K562 (cell line): ENCODE results near the gene CTNNA3. TPM values are rescaled to one million over a fixed set of nuclear protein-coding genes. Genes with fewer than 3 reads are reported as not detected.

ENCODE experiments used
- ATAC-seq: fragments of 200-7000 bp; cut with Tn5 transposase; 3 replicates; pipeline ENCODE4 v1.9.1; 2020; ENCODE audit warnings: moderate library complexity
- BruUV-seq: library from RNA; stranded (reverse); fragments of 400-500 nt; replicated peaks from 2 replicates; lab custom pipeline; 2021; lab: Mats Ljungman, UMichigan
- CTCF ChIA-PET: fragments of 300-600 bp; formaldehyde crosslinking; extraction: SDS; loops from one replicate; lab custom pipeline; 2021; ENCODE audit warnings: low intra/inter-chr PET ratio; lab: Yijun Ruan, JAX
- POLR2A ChIA-PET: fragments of 300-600, 350-650 bp; sonication (Branson Sonifier 250); formaldehyde crosslinking; extraction: SDS; loops from one replicate; lab custom pipeline; 2021; ENCODE audit warnings: antibody characterized with exemption, inconsistent platforms; lab: Yijun Ruan, JAX
- DNase-seq, 4 experiments: peaks; one replicate each; pipeline versions ENCODE4 v3.0.0 to v3.0.0-alpha.2; 2011 to 2018; ENCODE audit warnings: low spot score in 3 of 4, mixed read lengths in 3 of 4; ENCODE audit errors: extremely low read depth in 1 of 4
- FAIRE-seq: peaks from 2 replicates; lab custom pipeline; 2011; peaks lifted over from hg19 to GRCh38; lab: Jason Lieb, UNC
- H2AFZ ChIP-seq: 2 replicates; pipeline ENCODE4 v1.6.0; 2011; ENCODE audit warnings: low read depth, low read length, control low read depth, inconsistent platforms
- H3K27ac ChIP-seq: fragments of 200-600 bp; 3 replicates; pipeline ENCODE4 v1.8.0; 2011; ENCODE audit warnings: low read depth, mild to moderate bottlenecking, control low read depth, inconsistent platforms, low read length, moderate library complexity, mixed read lengths; ENCODE audit errors: extremely low read depth
- H3K27me3 ChIP-seq, 2 experiments: fragments of 300-600 bp in 1 of 2; 2 replicates in 1 of 2; 3 replicates in 1 of 2; pipeline versions ENCODE4 v1.6.0 to v1.8.0; 2011; ENCODE audit warnings: inconsistent platforms in 2 of 2, low read length in 2 of 2, mild to moderate bottlenecking in 1 of 2, mixed read lengths in 1 of 2, moderate library complexity in 1 of 2; ENCODE audit not compliant: control insufficient read depth in 2 of 2, insufficient read depth in 2 of 2
- H3K36me3 ChIP-seq: fragments of 300-600 bp; 3 replicates; pipeline ENCODE4 v1.8.0; 2011; ENCODE audit warnings: mild to moderate bottlenecking, low read length, inconsistent platforms; ENCODE audit not compliant: control insufficient read depth, insufficient read depth
- H3K4me1 ChIP-seq, 2 experiments: fragments of 200-600 bp in 1 of 2; replicated peaks in 1 of 2; 2 replicates in 1 of 2; 3 replicates in 1 of 2; pipeline versions ENCODE4 v1.5.1 to v1.8.0; 2011; ENCODE audit warnings: inconsistent platforms in 2 of 2, low read length in 2 of 2, mild to moderate bottlenecking in 1 of 2, mixed read lengths in 1 of 2, moderate library complexity in 1 of 2; ENCODE audit not compliant: control insufficient read depth in 2 of 2, insufficient read depth in 2 of 2
- H3K4me2 ChIP-seq: 2 replicates; pipeline ENCODE4 v1.6.1; 2011; ENCODE audit warnings: low read length, control low read depth, inconsistent platforms, mixed read lengths; ENCODE audit not compliant: insufficient read depth
- H3K4me3 ChIP-seq: fragments of 200-600 bp; sonication (generic), shearing (Covaris generic); 2 replicates; pipeline ENCODE4 v1.5.1; 2016; ENCODE audit warnings: control low read depth, inconsistent platforms
- H3K79me2 ChIP-seq: fragments of 200-600 bp; 3 replicates; pipeline ENCODE4 v1.8.0; 2011; ENCODE audit warnings: low read length, inconsistent platforms; ENCODE audit not compliant: control insufficient read depth, insufficient read depth
- H3K9ac ChIP-seq, 2 experiments: 2 replicates each; pipeline versions ENCODE4 v1.6.0 to v1.6.1; 2011; ENCODE audit warnings: low read depth in 2 of 2, low read length in 2 of 2, control low read depth in 1 of 2, inconsistent platforms in 1 of 2, mild to moderate bottlenecking in 1 of 2, mixed read lengths in 1 of 2; ENCODE audit not compliant: insufficient read depth in 1 of 2
- H3K9me1 ChIP-seq: one replicate; pipeline ENCODE4 v1.6.0; 2011; ENCODE audit warnings: inconsistent platforms, mild to moderate bottlenecking, low read length, moderate library complexity; ENCODE audit not compliant: control insufficient read depth, insufficient read depth
- H3K9me3 ChIP-seq: replicated peaks from 2 replicates; pipeline ENCODE4 v1.5.1; 2011; ENCODE audit warnings: low read depth, low read length, inconsistent platforms; ENCODE audit not compliant: control insufficient read depth, insufficient read depth
- H4K20me1 ChIP-seq: replicated peaks from 2 replicates; pipeline ENCODE4 v1.6.1; 2011; ENCODE audit warnings: low read length, inconsistent platforms, mixed read lengths; ENCODE audit not compliant: control insufficient read depth, insufficient read depth
- EGR1 ChIP-seq: fragments of 450-650 bp; conservative IDR thresholded peaks from 2 replicates; pipeline ENCODE4 v1.6.1; 2017; ENCODE audit warnings: mild to moderate bottlenecking
- GABPB2 ChIP-seq: fragments of 250-450 bp; sonication (Bioruptor Pico); conservative IDR thresholded peaks from 2 replicates; pipeline ENCODE4 v1.5.1; 2021; ENCODE audit warnings: mild to moderate bottlenecking
- GTF2A2 ChIP-seq: IDR thresholded peaks from 2 replicates; pipeline ENCODE4 v1.6.1; 2016; ENCODE audit warnings: mild to moderate bottlenecking, missing genetic modification characterization, missing compliant biosample characterization
- HMGN3 ChIP-seq: IDR thresholded peaks from 2 replicates; pipeline ENCODE4 v1.6.1; 2011; ENCODE audit warnings: borderline replicate concordance, low read depth, mild to moderate bottlenecking, mixed read lengths, low read length; ENCODE audit not compliant: insufficient read length; ENCODE audit errors: extremely low read depth
- KLF10 ChIP-seq: fragments of 250-450 bp; sonication (Bioruptor Pico); IDR thresholded peaks from 2 replicates; pipeline ENCODE4 v1.6.1; 2021; ENCODE audit warnings: matching md5 sums
- MBD2 ChIP-seq: sonication (generic); IDR thresholded peaks from 2 replicates; pipeline ENCODE4 v1.6.1; 2016; ENCODE audit warnings: low read depth, borderline replicate concordance
- NR2C1 ChIP-seq, 2 experiments: fragments of 450-650 bp; IDR thresholded peaks; 2 replicates each; pipeline ENCODE4 v1.6.1; 2017; ENCODE audit warnings: mild to moderate bottlenecking in 2 of 2, antibody characterized with exemption in 1 of 2, inconsistent platforms in 1 of 2, missing compliant biosample characterization in 1 of 2, missing genetic modification characterization in 1 of 2
- PML ChIP-seq: IDR thresholded peaks from 2 replicates; pipeline ENCODE4 v1.6.1; 2012; ENCODE audit warnings: low read length, inconsistent platforms
- RBM15 ChIP-seq: fragments of 200-400 bp; formaldehyde crosslinking; IDR thresholded peaks from 2 replicates; pipeline ENCODE4 v1.6.1; 2018; ENCODE audit warnings: mild to moderate bottlenecking, low read length, moderate library complexity; ENCODE audit not compliant: insufficient read depth
- SMAD2 ChIP-seq: fragments of 150-350 bp; IDR thresholded peaks from 2 replicates; pipeline ENCODE4 v1.6.1; 2014; ENCODE audit warnings: low read depth, mild to moderate bottlenecking, low read length
- SRSF7 ChIP-seq: fragments of 200-400 bp; formaldehyde crosslinking; optimal IDR thresholded peaks from 2 replicates; pipeline ENCODE3; 2017; ENCODE audit warnings: mild to moderate bottlenecking, low read depth, low read length
- TARDBP ChIP-seq: fragments of 450-650 bp; IDR thresholded peaks from 2 replicates; pipeline ENCODE4 v1.6.1; 2016
- TCFL5 ChIP-seq: fragments of 250-450 bp; sonication (Bioruptor Pico); conservative IDR thresholded peaks from 2 replicates; pipeline ENCODE4 v1.6.1; 2021; ENCODE audit warnings: mild to moderate bottlenecking, moderate library complexity, matching md5 sums
- TEAD4 ChIP-seq, 2 experiments: sonication (generic) in 1 of 2; formaldehyde crosslinking in 1 of 2; IDR thresholded peaks; 2 replicates each; pipeline versions ENCODE4 v1.6.1 to v1.8.0; 2012 to 2022; ENCODE audit warnings: borderline replicate concordance in 1 of 2, inconsistent platforms in 1 of 2, low read length in 1 of 2, mild to moderate bottlenecking in 1 of 2, missing genetic modification reagents in 1 of 2
- ZBTB12 ChIP-seq: fragments of 250-450 bp; sonication (Bioruptor Pico); IDR thresholded peaks from 2 replicates; pipeline ENCODE4 v1.4.0; 2020
- WGBS: fragments of 100-300 bp; shearing (Covaris generic); methylation state at CpG from one replicate; pipeline ENCODE4 v1.1.6; 2016; ENCODE audit warnings: low coverage, mixed read lengths; ENCODE audit not compliant: insufficient coverage; ENCODE audit errors: missing lambda C conversion rate; 5-methylcytosine and 5-hydroxymethylcytosine counted together
- in situ Hi-C: fragments of 300-500 bp; cut with MboI; formaldehyde crosslinking; loops from 4 replicates; pipeline ENCODE4 v1.15.0; 2018; ENCODE audit warnings: inconsistent platforms, mixed read lengths
- intact Hi-C: fragments of 100-400 bp; cut with micrococcal nuclease; formaldehyde crosslinking; loops from 2 replicates; pipeline ENCODE4 v1.14.2; 2022
- polyA plus RNA-seq, 8 experiments: library from polyadenylated mRNA; depleted of rRNA in 4 of 8; stranded (reverse) in 5 of 8; unstranded in 3 of 8; fragments of >200 nt; fragmentation: Nextera tagmentation in 2 of 8; fragmentation: Illumina TruSeq in 1 of 8; extraction: Ambion mirVana in 2 of 8; extraction: Trizol in 1 of 8; gene quantifications; 2 replicates each; pipeline versions ENCODE4 v1.2.1 to v1.2.3, GENCODE V29; 2011 to 2014; ENCODE audit warnings: inconsistent platforms in 1 of 8, missing spikeins in 1 of 8
- total RNA-seq, 7 experiments: library from RNA; depleted of rRNA in 6 of 7; stranded (reverse); fragments of >200 nt in 6 of 7; fragmentation: Illumina TruSeq in 2 of 7; extraction: Trizol in 2 of 7; gene quantifications; 2 replicates each; pipeline versions ENCODE4 v1.2.1 to v1.2.3, GENCODE V29; 2011 to 2021; ENCODE audit warnings: low replicate concordance in 1 of 7

Gene CTNNA3
- total and polyA plus RNA-seq, 9 of the 15 experiments (the other 6 are each of a cell fraction or from before 2014, with no cell fraction given) = 0.04 TPM; not detected in 8

GRCh38 chr10:66838656-66839055 is 857.3 kb downstream of the CTNNA3 start:
- Histone ChIP-seq H3K9me3 (no peaks in the 10 kb centered on the region; the same call in 1 of the 2 replicates), H3K4me1 (no peaks in the 10 kb centered on the region), H3K79me2 (no peaks in the 10 kb centered on the region), H3K27me3 (no peaks in the 10 kb centered on the region), H4K20me1 (no peaks in the 10 kb centered on the region), H3K36me3 (no peaks in the 10 kb centered on the region), H3K9ac (no peak overlapping the region), H3K4me2 (no peak overlapping the region), H3K27ac (no peak overlapping the region), H2AFZ (no peak overlapping the region), H3K9me1 (no peaks in the 10 kb centered on the region), H3K4me3 (no peak overlapping the region)
- 0% methylated on average over 3 of the region's 3 CpGs for WGBS
- TF ChIP-seq PML (no peak), GABPB2 (no peak), SMAD2 (no peak), EGR1 (no peak), TCFL5 (no peak), KLF10 (no peak), ZBTB12 (CRISPR knock-in tag) (no peak)
- ATAC-seq (no peak), DNase-seq (no peak), FAIRE-seq (no peak)
- in situ Hi-C loops (no loop called here), intact Hi-C loops (no loop called here)
- CTCF ChIA-PET = no interaction called here
- POLR2A ChIA-PET = no interaction called here
- no TSS peak for BruUV-seq

GRCh38 chr10:66837990-66838389 is 858.0 kb downstream of the CTNNA3 start:
- DNase-seq (no peak), FAIRE-seq (no peak), ATAC-seq (no peak)
- in situ Hi-C loops = no loop called here
- no TSS peak for BruUV-seq
- no peaks in the 10 kb centered on the region for H3K79me2 ChIP-seq
- H3K4me3 ChIP-seq = no peak overlapping the region
- ChIA-PET CTCF (no interaction called here), POLR2A (no interaction called here)
- 0% methylated on average over 1 of the region's 1 CpG for WGBS
- H3K36me3 ChIP-seq = no peaks in the 10 kb centered on the region
- H3K27me3 ChIP-seq = no peaks in the 10 kb centered on the region
- no peaks in the 10 kb centered on the region; the same call in 1 of the 2 replicates for H3K9me3 ChIP-seq
- intact Hi-C loops = no loop called here
- no peak overlapping the region for H3K27ac ChIP-seq
- no peak overlapping the region for H3K9ac ChIP-seq
- H3K4me2 ChIP-seq = no peak overlapping the region
- no peaks in the 10 kb centered on the region for H4K20me1 ChIP-seq
- no peak overlapping the region for H2AFZ ChIP-seq
- H3K9me1 ChIP-seq = no peaks in the 10 kb centered on the region
- no peaks in the 10 kb centered on the region for H3K4me1 ChIP-seq
- no peak for TF ChIP-seq TEAD4 (IDR thresholded peaks at IDR 0.05; ENCODE audit: low read length)
- no peak for TF ChIP-seq TEAD4 (CRISPR knock-in tag; IDR thresholded peaks at IDR 0.05; ENCODE audit: borderline replicate concordance)
- no peak for TF ChIP-seq TARDBP
- TF ChIP-seq SRSF7 = no peak
- TF ChIP-seq GTF2A2 (tag) = no peak
- TF ChIP-seq RBM15 = no peak
- TF ChIP-seq HMGN3 = no peak
- no peak for TF ChIP-seq MBD2
- no peak for TF ChIP-seq NR2C1 (IDR thresholded peaks at IDR 0.05)
- TF ChIP-seq NR2C1 (tag; IDR thresholded peaks at IDR 0.05) = no peak
